SH-SY5Y (cell line): ENCODE measurements around the gene SREBF1.

Experiments used
- GATA2 ChIP-seq: IDR thresholded peaks from 2 replicates; pipeline ENCODE4 v1.6.1; 2011; ENCODE audit warnings: mild to moderate bottlenecking, low read depth, low read length
- GATA3 ChIP-seq: IDR thresholded peaks from 2 replicates; pipeline ENCODE4 v1.6.1; 2011; ENCODE audit warnings: low read depth, mild to moderate bottlenecking, low read length, moderate library complexity

GRCh38 chr17:17870247-17870646 lies 33.5 kb upstream of the SREBF1 start:
- TF ChIP-seq GATA2 (no peak), GATA3 (no peak)
